GM18502 (cell line): ENCODE results near the gene FOXQ1.

Source experiments
- ATAC-seq: cut with Tn5 transposase; IDR thresholded peaks from one replicate; pipeline ENCODE4 v1.9.1; 2021; ENCODE audit warnings: mild to moderate bottlenecking; ENCODE audit not compliant: unreplicated experiment, poor library complexity

FOXQ1 gene, protein sequence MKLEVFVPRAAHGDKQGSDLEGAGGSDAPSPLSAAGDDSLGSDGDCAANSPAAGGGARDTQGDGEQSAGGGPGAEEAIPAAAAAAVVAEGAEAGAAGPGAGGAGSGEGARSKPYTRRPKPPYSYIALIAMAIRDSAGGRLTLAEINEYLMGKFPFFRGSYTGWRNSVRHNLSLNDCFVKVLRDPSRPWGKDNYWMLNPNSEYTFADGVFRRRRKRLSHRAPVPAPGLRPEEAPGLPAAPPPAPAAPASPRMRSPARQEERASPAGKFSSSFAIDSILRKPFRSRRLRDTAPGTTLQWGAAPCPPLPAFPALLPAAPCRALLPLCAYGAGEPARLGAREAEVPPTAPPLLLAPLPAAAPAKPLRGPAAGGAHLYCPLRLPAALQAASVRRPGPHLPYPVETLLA

DNA sequence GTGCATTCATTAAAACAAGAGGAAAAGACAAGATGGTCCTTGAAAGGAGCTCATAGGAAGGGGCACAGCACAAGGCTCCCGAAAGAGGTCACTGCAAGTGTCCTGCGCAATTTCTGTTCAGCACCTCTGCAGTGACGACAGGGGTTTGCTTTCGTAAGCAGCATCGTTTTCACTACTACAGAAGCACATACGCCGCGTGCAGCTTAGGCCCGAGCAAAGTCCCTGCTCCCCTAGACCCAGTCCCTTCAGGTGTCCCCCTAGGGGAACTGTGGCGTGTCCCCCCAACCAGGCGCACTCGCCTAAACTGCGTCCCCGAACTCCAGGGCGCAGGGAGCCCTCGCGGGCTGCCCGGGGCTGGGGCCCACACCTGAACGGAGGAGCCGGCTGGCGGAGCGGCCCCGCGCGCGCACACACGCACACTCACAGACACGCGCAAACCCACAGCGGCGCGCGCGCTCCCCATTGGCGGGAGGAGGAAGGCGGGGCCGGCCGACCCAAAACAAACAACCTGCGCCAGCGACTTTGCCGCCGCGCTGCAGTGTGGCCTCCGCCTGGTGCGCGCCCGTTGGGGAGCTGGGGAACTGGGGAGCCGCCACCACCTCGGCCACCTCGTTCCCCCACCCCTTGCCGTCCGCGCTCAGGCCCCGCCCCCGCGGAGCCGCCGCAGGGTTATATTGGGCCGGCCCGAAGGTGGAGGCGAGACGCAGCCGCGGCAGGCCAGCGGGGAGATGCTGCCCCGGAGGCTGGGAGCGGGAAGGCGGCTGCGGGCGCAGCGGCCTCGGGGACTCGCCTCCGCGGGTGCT is at the start of gene FOXQ1:
Gene FOXQ1 (plus strand): TSS at position 699 of the 803 bp plus-strand sequence. CDS start 607 bp downstream, outside the sequence.
- no peak for ATAC-seq

DNA sequence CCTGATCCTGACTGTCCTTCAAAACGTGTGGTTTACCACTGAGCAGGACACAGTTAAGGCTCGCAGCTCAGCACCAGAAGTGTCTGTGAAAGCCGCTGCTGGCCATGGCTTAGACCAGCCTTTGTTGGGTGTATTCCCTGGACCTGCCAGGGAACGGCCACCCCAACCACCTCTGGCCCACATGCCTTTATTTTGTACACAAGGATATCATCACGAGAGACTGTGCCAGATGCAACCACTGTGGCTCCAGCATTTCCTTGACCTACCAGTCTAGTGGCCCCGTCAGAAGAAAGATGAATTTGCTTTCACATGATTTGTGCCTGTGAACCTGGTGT is 49.2 kb upstream of the FOXQ1 start:
- no peak for ATAC-seq

DNA sequence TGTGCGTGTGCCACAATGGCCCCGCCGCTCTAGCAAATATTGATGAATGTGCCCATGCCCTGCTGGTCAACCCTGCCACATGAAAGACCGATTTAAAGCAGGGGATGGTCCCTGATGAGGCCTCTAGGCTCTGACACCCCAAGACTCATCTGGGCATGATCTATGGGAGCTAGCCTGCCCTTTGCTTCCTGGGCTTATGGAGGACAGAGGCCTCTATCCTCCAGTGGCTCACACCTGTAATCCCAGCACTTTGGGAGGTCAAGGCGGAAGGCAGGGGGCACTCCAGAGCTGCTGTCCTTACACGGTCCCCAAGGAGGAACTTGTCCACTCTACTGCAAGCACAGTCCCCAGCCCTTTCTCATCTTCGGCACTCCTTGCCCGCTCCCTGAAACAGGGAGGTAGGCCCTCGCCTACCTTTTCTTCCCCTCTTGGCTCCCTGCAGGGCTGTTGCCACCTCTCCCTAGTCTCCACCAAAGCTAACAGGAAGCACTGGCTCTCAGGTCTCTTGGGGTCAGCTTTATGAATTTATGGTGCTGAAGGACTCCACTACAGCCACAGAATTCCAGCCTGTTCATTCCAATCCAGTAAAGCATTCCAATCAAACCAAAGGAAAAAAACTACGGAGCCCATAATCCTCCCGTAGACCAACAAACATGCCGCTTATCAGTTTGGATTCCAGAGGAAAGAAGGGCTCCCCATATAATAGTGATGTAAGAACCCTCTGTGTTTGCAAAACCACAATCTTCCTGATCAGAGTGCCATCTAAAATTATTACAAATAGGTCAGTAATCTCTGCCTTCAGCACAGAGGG is 48.7 kb upstream of the FOXQ1 start:
- no peak for ATAC-seq

DNA sequence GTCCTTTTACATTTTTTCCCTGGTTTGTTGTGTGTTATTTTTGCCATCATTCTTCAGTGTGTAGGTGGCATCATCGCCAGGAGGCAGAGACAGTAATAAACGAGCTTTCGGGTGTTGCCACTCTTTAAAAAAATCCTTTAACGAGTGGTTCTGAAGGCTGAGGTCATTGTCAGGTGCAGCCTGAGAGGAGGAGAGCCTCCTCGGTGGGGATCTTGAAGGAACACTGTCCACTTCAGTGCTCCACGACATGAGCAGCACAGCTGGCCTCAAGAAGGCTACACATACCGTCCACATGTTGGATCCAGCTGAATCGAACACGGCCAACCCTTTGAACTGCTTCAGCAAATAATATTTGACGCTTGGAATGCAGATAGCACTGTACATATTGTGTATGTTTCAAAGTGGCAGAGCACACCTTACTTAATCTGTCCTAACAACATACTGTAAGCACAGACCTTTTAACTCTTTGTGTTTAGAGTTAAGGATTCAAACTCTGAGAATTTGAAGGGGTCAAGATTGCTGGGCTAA is 48.0 kb upstream of the FOXQ1 start:
- ATAC-seq, result no peak

DNA sequence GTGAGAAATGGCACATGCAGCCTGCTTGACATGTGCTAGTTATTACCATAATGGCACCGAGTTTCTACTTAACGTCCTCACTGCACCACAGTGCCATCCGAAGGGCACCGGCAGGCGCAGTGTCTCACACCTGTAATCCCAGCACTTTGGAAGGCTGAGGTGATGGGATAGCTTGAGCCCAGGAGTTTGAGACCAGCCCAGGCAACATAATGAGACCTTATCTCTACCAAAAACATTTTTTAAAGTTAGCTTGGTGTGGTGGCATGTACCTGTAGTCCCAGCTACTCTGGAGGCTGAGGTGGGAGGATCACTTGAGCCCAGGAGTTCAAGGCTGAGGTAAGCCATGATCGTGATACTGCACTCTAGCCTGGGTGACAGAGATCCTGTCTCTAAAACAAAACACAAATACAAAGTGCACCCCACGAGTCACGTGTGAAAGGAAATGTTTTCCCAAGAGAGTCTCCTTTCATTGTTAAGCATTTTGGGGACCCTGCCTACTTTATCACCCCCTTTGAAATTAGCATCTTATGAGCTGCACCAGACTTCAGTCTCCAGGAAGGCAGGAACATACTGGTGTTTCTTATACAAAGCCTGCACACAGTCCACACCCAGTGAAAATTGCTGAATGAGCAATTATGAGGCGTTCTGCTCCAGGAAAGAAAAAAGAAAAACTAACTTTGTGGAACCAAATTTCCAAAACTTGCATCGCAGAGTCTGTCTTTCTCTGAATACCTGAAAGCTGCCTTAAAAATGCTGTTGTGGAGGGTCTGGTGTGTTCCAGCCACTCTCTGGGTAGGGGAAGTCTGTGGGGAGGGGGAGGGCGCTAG is 47.1 kb upstream of the FOXQ1 start:
- ATAC-seq, result no peak

DNA sequence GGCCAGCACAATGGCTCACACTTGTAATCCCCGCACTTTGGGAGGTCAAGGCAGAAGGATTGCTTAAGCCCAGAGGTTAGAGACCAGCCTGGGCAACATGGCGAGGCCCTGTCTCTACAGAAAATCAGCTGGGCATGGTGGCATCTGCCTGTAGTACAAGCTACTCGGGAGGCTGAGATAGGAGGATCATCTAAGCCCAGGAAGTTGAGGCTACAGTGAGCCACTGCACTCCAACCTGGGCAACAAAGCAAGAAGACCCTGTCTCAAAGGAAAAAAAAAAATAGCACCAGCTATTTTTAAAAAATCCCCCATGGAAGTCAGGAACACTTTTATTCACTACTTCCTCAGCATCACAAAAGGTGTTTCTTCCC is 45.2 kb upstream of the FOXQ1 start:
- ATAC-seq, result no peak

DNA sequence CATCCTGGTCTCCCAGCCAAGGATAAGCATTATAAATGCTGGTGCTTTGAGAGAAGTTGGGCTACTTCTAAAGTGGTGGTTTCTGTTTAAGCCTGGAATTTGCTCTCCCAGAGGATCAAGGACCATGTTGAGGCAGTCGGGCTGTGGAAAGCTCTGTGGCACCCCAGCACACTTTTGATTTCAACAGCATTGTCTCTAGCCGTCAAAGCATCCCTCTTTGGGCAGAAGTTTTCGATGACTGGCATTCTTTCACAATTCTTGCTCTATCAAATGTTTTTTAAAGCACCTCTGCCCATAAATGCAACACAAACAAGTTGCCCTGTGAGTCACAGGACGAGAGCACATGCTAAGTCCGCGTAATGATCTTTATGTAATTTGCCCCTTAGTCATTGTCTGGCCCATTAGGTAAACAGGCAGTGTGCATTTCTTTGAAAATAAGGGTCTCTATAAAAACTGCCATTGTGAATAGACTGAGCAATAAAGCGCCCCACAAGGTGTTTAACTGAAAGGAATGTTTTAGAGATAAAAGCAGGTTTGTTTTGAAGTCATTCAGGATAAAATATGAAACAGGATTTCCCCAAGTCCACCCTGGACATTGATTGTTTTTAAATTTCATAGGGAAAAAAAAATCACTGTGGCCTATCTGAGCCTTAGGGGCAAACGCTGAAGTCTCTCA is 44.7 kb upstream of the FOXQ1 start:
- no peak for ATAC-seq

DNA sequence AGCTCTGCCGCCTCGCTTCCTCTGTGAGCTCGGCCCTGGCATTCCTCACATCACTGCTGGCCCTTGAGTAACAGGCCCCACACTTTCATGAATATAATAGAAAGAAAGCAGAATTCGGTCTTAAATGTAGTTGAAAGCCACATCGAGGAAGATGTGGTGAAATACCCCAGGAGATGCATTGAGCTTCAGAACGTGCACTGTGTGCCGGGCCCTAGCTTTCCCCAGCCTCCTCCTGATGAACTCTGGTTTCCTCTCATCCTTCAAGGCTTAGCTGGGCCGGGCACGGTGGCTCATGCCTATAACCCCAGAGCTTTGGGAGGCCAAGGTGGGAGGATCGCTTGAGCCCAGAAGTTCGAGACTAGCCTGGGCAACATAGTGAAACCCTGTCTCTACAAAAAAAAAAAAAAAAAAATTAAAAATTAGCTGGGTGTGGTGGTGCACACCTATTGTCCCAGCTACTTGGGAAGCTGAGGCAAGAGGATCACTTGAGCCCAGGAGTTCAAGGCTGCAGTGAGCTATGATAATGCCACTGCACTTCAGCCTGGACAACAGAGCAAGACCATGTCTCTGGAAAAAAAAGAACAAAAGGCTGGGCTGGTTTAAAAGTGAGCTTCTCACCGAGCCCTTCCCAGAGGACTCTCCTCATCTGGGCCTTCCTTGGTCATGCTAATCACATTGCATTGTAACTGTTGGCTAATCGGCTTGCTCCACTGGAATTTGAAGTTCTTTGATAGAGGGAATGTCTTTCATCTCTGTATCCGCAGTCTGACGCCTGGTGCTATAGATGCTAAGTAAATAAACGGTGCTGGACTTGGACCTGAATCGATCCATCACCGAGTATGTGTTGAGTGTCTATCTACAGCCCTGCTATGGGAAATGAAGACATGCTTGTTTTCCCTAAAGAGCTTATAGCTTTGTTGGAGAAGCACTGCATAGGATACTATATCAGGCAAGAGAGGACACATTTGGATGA is 43.8 kb upstream of the FOXQ1 start:
- no peak for ATAC-seq

DNA sequence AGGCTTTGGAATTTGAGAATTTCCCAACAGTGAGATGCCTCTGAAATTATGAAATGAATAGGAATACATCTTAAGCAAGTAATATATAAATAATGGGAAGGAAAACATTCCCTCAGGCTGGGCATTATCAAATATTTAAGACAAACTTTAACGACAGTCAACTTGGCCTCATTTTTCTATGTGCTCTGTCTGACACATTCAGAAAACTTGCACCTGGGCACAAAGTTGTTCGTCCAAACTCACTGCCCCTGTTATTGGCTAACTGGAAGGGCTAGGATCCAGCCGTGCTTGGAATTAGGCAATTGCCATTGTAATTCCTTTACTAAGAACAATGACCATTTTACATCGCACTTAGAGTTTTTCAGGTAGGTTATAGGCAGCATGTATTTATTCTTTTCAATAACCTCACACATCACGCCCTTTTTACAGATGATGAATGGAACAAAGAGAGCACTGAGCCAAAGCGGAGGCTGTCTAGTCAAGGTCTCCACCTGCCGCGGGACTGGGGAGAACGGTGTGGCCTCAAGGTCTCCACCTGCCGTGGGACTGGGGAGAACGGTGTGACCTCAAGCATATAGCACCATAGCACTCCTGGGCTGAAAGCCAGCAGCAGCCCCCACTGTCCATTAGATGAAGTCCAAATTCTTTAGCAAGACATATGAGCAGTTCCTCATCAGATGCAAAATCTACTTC is 40.7 kb upstream of the FOXQ1 start:
- no peak for ATAC-seq

DNA sequence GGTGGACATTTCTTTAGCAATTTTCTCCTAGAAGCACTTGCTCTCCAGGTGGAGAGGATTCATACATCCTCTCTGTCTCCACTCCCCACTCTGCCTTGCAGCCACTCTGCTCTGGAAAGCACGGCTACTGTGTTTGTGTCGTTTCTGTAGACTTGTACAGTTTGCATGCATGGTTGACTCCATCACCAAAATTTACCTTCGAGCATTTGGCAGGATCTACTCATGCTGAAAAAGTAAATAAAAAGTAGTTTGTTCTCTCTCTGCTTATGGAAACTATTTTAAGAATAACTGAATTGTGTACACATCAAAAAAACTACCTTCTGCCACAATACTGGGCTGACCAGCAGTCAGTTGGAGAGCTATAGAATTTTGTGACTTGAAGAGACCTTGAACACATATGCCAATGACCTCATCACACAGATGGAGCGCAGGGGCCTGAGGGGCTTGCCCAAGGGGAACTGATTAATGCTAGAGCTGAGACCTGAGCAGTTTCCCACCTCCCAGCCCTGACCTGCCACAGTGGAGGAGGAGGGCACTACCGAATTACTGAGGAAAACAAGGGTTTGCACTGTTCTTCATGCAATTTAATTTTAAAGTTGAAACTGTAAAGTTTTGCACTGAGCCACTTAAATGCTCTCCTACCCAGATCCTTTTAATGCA is 33.7 kb upstream of the FOXQ1 start:
- ATAC-seq, result no peak

DNA sequence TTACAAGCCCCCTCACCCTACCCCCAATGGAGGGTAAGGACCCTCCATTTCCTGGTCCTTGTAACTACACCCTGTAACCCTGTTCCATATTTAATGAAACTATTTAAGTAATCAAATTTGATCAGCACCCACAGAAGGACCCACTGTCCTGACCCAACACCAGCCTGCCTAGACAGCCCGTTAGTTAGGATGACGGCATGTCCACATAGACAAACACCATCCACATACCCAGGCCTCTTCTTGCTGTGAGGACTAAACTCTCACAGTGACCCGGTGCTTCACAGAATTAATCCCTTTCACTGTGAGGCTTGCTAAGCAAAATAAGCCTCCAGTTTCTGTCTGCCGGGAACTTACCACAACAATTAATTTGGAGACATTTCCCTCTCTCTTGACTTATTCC is 32.8 kb upstream of the FOXQ1 start:
- ATAC-seq, result no peak

DNA sequence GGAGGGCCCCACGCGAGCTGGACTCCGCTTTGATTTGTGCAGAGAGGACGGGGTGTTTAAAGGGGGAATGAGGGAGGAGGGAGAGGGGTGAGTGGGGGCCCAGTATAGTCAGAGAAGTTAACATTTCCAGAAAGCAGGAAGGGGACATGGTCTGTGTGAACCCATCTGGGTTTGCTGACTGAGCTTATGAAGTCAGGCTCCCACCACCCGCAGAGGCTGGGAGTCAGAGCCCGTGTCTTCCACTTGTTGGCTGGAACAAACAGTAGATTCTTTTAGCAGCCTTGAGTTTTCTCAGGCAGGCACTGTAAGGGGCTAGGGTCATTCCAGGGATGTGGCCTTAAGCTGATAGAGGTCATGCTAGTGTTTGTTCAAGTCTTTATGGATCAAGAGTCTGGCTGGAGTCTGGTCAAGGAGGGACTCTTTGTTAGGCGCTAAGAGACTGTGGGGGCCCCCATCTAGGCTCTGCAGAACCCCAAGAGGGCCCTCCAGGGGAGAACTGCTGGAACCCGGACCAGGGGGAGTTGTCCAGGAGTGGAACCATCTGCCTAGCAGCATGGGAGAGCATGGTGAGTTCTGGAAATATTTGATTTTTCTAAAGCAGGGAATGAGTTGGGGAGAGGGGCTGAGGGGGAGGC is 31.1 kb upstream of the FOXQ1 start:
- ATAC-seq, result no peak

DNA sequence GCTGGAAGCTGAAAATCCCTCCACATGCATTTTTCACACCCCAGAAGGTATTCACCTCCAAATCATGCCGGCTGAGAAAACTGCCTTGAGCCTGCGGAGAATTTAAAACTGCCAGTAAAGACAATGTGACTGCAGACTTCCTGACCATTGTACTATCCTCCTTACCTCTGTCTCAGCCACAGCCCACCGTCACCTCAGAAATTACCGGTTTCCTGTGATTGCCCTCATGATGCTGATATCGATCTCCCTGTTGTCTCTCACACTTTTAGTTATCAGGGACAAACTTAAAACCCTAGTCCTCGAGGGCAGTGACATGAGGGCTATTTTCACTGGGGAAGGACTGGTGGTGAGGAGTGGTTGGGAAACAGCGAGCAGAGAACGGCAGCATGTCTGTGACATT is 30.2 kb upstream of the FOXQ1 start:
- ATAC-seq, result no peak

DNA sequence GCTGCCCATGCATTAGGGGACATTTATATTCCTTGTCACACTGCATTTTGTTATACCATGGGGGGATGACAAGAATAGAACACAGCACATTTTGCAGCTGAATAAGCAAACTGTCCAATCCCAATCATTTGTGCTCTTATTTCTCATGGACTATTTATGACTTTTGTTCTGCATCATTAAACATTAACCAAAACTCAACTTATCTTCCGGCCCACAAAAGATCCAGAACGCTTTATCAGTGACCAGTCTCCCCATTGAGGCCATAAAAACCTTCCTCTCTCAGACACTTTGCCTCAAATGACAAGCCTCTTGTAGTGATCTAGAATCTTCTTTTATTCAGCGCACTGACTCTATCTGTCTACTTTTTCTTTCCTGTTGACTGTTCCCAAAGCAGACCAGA is 28.4 kb upstream of the FOXQ1 start:
- ATAC-seq, result no peak

DNA sequence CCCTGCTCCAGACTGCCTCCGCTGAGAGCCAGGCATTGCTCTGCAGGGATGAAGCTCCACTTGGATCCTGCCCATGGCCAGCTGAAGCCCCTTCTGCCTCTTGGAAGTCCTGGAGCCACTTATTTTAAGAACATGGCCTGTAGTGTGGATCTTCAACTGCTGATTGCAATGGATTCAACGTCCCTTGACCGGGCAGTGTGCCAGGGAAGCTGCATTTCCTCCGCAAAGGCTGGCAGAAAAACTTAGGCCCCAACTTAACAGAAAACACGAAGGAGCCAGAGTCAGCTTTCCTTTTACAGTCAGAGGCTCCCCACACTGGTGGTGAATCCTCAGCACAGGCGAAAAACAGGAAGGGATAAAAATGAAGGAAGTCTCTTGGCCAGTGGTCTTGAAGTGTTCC is 26.3 kb upstream of the FOXQ1 start:
- no peak for ATAC-seq

DNA sequence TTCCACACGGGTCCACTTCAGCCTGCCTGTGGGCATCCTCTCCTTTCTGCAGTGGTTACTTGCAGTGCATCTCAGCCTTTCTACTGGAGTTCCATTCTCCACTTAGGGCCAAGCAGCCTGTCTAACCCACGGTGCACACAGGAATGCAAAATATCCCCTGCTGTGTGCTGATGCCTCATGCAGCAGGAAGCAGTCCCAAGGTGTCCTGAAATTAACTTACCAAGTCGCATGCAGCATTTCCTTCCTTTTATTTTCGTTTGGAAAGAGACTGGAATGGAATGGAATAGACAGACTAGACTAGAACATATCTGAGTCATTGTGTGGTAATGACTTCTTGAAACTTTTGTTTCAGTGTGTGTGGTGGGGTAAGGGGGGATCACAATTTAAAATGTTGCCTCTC is 25.9 kb upstream of the FOXQ1 start:
- ATAC-seq, result no peak

DNA sequence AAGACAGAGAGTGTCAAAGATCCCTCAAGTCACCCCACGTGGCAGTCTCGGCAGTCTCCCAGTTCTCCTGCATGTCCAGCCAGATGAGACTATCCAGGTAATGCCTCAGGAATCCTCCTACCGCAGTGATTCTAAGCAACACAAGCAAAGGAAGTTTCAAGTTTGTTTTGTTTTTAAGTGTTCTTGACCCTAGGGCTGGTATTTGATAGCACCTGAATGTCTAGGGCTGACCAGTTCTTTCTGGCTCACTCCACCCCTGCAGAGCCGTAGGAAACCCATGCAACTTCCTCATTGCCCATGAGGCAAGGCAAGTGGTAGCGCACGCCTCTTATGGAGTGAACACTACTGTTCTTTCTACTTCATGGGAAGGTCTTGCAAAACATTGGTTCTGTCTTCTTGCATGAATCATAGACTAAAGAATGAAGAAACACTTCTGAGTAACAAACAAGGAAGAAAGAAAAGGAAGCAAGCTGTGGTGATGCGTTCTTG is 24.8 kb upstream of the FOXQ1 start:
- no peak for ATAC-seq
